PC-9 (cell line): ENCODE results near the gene FAM81B.

Experiments used
- CTCF ChIP-seq: fragments of 200-600 bp; sonication (generic); conservative IDR thresholded peaks from 2 replicates; pipeline ENCODE4 v1.6.1; 2017; ENCODE audit warnings: mixed run types, antibody characterized with exemption, mild to moderate bottlenecking, moderate library complexity
- EZH2 ChIP-seq: fragments of 200-600 bp; sonication (generic); IDR thresholded peaks from 2 replicates; pipeline ENCODE4 v1.8.0; 2017; ENCODE audit warnings: antibody characterized with exemption, low read depth

- no peak for TF ChIP-seq CTCF
- TF ChIP-seq EZH2, result no peak
Observed at GRCh38 chr5:95352691-95353090, 38.5 kb upstream of the FAM81B start.
